ENCODE measurements around the gene ICOSLG.
"Not testable (repeated sequence)": the region's sequence is repeated elsewhere in the genome, so short reads cannot be mapped to it uniquely, and the experiment has no call there.

ICOSLG gene

DNA sequence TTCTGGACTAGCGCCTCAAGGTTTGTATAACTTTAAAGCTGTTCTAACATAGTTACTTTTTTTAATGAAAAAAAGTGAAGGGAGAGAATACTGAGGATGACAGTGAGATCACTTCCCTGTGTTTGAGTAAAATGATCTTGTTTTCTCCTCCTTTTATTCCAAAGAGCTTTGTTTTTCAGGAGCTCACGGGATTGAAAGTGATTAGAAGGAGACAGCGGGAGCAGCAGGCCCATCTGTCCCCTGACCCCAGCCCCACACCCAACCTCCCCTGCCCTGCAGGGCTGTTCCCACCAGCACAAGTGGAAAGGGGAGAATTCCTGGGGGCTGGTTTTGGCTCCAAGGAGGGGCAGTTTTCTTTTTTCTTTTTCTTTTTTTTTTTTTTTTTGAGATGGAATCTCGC, 23.0 kb upstream of the ICOSLG start:
- DNase-seq (ENCODE audit: low read depth in 2 of 2) = no peak

DNA sequence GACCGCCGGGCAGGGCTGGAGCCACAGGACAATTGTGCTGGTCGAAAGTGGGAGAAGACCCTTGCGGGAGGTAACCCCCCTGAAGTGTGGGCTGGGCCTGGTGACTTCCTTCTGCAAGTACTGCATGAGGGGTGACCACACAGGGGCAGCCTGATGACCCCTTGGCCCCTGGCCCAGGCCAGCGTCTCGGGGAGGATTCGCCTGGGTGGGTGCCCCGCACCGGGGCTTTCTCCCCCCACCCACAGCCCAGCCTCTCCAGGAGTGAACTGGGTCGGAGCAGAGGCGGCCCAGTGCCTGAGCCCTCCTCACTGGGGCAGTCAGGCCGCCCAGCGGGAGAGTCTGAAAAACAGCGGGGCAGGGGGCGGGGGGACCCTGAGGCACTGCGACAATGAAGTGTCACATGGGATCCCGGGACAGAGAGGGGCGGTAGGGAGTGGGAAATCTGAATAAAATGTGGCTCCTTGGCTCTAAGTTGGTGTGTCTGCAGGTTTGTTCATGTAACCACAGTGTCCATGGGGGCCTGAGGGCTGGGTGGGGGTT, 22.5 kb upstream of the ICOSLG start:
- no peak for DNase-seq (ENCODE audit: low read depth in 2 of 2)

DNA sequence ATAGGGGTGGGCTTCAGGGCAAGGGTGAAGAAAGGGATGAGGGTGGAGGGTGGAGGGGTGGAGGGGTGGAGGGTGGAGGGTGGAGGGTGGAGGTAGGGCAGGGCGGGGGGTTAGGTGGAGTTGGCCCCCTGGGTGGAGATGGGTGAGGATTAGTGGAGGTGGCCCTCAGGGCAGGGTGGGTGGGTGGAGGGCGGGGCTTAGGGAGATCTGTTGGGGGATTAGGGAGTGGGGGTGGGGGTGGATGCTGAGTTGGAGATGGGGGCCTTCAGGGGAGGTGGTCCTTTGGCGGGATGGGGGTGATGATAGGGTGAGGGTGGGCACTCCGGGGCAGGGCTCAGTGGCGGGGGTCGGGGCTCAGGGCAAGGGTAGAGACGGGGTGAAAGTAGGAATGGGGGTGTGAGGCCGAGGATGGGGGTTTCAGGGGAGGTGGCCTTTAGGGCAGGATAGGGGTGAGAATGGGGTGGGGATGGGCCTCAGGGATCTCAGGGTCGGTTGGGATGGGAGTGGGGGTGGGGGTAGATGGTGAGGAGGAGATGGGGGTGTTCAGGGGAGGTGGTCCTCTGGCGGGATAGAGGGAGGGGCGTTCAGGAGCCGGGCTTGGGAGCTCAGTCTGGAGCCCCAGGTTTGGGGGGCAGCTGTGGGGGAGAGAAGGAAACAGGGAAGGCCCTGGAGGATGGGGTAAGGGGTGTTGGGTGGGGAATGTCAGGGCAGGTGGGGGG, 21.8 kb upstream of the ICOSLG start:
- no peak for DNase-seq (ENCODE audit: low read depth in 2 of 2)

DNA sequence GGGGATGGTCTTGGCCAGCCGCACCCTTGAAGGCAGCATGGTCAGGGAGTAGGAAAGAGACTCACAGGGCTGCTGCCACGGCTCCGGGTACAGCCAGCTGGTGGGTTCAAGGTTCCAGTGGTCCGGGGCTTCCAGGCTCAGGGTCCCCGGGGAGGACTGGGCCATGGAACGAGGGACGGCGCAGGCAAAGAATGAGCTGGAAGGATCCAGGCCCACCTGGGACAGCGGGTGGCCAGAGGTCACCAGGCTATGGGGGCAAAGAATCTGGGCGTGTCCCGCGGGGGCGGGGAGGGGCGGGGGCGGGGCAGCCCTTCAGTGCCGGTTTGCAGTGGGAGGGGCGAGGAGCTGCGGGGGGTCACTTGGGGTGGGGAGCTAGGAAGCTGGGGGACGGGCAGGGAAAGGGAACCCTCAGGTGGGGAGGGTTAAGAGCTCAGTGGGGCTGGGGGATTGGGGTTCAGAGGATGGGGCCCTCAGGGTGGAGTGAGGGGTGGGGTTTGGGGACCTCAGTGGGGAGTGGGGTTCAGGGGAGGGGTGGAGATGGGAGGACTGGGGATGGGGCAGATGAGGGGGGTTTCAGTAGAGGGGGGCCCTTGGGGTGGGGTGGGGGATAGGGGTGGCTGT, 21.0 kb upstream of the ICOSLG start, which contains the start of gene DNMT3L:
TSS of gene DNMT3L (minus strand) at position 223 of the 621 bp plus-strand sequence. CDS start 638 bp downstream, outside the sequence.
- DNase-seq (ENCODE audit: low read depth in 2 of 2) = no peak

DNA sequence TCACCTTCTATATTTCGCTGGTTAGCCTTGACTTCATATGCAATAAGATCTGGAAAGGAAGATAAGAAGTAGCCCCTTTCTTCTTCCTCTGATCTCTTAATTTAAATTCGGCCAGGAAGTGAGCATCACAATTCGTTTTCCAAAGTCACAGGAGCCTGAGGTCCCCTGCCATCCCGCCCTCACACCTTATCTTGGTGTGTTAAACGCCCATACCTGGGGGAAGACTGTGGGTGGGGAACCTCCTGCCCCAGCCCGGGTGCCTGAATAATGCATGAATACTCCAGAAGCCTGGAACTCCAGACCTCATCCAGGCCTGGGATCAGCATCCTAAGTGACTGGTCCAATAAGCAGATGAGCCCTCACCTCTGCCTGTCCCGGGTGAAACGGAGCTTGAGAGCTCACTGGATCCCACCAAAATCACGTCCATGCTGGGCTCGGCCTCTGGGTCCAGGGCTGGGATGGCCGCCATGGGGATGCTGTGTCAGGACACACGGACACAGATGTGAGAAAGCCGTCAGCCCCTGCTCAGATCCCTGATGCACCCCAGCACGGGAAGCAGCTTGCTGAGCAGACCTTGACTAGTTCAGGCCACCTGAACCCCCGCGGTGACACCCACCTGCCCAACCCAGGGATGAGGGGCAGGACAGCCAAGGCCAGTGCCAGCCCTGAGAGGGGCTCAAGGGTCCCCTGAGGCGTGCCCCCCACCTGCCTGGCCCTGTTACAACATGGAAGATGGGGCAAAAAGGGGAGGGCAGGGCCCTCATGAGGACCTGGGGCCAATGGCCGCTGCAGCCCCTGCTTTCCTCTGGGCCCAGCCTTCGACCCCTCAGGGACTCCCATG, 20.3 kb upstream of the ICOSLG start:
- no peak for DNase-seq (ENCODE audit: low read depth in 2 of 2)

DNA sequence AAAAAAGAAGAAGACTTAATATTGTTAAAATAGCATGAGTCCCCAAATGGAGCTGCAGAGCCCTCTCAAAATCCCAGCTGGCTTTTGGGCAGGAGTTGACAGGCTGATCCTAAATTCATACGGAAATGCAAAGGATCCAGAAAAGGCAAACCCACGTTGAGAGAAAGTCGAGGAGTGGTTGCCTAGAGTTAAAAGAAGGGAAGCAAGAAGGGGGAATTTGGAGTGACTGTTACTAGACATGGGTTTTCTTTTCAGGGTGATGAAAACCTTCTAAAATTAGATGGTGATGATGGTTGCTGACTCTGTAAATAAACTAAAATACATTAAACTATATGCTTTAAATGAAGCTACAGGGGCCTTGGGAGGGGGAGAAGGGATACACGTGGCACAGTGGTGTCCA, 19.3 kb upstream of the ICOSLG start:
- no peak for DNase-seq (ENCODE audit: low read depth in 2 of 2)

DNA sequence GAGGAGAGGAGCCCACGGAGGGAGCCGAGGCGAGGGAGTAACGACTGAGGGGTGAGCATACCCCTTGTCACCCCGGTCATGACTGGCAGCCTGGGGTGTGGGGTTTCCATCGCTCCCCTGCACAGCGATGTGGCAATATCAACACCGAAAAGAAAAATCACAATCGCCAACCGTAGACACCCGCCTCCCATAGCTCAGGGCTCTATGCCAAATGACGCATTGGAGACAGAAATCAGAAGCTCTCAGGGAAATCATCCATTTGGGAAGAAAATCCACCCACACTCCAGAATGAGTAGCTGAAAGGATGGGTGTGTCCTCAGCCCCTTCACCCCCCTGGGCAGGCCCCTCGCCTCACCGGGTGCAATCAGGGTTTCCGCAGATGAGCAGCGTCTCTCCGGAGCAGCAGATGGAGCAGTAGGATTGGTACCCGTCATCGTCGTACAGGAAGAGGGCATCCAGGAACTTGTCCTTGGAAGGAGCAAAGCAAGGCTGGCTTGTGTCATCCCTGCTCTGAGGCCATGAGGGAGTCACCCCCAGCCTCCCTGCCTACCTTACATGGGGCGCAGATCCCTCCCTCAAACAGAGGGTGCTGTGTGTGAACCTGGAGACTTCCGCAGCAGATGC, 18.5 kb upstream of the ICOSLG start:
- DNase-seq (ENCODE audit: low read depth in 2 of 2) = no peak

DNA sequence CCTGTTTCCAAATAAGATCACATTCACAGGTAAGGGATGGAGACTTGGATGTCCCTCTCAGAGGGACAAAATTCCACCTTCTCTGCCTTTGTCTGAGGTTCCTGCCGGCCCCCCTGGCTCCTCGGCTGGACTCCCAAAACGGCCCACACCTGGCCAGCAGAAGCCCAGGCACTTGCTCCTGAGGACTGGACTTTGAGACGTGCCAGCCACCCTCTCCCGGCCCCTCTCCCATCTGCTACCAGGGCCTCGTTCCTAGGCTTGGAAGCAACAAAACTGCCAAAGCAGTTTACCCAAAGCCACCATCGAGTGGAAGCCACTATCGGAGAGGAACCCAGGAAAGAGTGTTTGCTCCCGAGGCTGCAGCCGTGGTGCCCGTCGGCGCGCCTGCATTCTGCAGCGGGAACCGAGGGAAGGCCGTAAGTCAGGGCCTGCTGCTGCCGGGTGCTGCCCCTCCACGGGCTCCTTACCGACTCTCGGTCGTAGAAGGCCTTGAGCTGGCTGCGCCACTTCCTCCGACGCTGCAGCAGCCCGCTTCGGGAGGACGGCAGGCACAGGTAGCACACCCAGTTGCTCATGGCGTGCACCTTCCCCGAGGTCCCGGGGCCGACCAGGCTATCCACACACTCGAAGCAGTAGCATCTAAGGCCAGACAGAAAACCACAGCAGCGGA, 17.4 kb upstream of the ICOSLG start:
- no peak for DNase-seq (ENCODE audit: low read depth in 2 of 2)

DNA sequence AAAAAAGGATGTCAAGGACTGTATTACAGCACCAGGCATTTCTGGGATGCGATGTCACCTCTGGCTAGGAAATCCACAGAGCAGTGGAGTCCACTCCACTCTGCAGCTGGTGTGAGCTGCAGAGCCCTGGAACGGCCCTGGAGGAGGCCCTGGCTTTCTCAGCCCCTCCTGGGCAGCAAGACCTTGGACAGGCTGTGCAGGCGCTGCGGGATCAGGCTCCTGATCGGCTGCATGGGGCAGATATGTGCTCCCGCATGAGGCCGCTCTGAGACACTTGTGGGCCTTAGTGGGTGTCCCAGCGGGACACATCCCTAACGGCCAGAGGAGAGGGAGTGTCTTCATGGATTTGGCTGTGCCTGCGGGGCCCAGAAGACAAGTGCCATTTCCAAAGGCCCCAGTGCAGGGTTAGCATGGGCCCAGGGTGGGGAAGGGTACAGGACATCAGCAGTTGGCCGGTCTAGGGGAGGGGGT, 14.8 kb upstream of the ICOSLG start:
- no peak for DNase-seq (ENCODE audit: low read depth in 2 of 2)

DNA sequence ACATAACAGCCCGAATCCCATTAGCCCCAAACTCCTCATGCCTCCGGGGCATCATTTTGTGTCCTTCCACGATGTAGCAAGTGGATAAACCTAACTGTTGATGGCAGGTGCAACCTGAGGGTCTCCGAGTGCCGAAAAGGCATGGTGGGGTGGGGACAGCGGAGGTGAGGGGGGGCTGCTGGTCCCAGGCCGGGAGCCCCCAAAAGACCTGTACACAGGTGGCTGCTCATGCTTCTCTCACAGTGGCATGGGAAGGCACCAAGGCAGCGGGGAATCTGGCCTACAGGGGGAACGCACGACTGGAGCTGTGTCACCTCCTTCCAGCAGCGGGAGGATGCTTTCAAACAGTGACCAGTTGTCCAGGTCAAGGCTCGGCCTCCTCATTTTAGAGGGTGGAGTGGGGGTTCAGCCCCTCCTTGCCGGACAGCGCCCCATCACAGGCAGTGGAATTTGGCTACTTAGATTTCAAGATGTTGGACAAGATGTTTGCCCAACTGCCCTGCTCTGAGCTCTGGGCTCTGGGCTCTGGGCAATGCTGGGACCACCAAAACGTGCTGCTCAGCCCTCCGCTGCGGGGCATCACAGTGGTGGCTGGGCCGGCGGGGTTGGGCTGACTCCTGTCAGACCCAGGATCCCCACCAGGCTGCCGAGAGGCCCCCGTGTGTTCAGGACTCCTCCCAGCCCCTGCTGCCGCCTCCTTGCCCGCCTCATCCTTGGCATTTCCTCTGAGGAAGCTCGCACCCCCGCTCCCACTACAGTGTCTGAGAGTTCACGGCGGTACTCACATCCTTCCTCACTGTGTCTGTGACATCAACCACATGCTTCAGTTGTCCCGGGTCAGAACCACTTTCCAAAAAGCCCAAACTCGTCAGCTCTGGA, 13.3 kb upstream of the ICOSLG start:
- DNase-seq (ENCODE audit: low read depth in 2 of 2) = no peak

DNA sequence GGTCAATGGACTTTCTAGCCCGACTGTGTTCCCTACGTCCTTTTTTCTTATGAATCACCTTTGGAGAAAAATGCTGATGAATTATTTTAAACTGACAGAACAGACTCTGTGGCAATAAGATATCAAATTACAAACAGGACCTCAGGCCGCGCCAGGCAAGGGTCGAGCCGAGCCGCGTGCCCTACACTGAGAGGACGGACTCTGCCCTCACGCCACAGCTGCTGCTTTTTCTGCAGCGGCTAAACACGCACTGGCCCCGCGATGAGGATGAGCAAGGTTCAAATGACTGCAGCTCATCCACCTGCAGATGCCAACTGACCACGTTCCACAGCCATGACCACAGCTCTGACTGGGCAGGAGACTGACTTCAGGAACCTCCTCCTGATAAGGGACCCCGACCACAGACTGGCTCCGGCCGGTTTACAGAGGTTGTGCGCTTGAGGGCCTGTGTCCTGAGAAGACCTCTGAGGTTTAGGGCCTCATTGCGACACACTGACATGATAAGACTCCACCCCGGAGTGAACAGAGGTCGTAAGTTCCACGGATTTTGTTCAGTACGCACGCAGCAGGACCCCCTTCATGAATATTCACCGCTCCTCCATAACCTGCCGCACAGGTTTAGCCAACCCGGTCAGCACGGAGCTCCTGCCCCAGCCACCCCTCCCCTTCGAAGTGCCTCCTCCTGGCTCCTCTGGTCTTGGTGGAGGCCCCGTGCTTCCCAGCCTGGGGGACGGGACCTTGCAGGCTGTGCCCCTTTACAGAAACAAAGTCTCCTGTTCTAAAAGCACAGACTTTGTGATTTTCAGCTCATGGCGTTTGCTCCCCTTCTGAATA, 8.7 kb upstream of the ICOSLG start:
- not testable (repeated sequence) for DNase-seq (ENCODE audit: low read depth in 2 of 2)

DNA sequence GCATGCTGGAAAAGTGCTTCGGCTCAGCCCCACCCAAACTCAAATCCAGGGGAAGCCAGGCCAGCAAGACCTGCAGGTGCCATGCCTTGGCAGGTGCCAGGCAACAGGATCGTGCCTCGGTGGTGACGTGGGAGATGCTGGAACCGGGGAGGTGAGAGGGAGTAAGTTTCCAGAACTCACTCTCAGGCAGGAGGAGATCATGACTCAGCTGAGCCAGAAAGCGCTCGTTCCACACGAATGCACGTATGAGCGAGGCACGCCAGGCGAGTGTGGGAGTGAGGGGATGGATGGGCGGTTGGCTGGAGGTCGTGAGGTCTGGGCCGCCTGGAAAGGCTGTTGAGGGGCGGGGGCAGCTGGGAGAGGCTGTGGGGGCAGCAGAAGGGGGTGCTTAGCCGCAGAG, 7.2 kb upstream of the ICOSLG start:
- not testable (repeated sequence) for DNase-seq (ENCODE audit: low read depth in 2 of 2)

DNA sequence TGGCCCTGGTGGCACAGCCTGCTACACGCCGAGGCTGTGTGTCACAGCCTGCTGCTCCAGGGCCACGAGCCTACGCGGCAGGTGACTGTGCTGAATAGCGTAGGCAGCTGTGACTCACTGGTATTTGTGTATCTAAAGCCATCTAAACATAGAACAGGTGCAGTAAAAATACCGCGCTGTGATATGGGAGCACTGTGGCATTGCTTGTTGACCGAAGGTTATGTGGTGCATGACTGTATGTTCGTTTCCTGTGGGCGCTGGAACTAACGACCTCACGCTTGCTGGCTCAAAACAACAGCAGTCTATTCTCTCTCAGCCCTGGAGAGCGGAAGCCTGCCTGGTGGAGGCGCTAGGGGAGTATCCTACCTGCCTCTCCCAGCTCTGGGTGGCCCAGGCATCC, 3.2 kb upstream of the ICOSLG start:
- DNase-seq (ENCODE audit: low read depth in 2 of 2) = not testable (repeated sequence)

DNA sequence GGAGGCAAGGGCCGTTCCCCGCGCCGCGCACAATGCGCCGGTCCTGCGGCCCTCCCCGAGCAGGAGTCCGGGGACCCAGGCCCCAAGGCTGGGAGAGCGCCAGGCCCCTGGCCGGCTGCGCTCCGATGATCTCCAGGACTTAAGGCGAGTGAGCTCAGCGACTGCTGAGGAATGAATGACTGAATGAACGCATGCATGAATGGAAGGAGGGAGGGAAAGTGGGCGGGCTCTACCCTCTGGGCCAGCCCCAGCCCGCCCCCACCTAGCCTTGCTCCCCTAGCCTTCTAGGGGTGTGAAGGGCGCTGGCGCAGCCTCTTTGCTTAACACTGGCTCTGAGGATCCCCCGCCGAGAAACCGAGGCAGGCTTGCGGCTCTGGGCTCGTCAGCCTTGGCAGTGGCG, 538 bp upstream of the ICOSLG start:
- DNase-seq (ENCODE audit: low read depth in 2 of 2) = not testable (repeated sequence)

DNA sequence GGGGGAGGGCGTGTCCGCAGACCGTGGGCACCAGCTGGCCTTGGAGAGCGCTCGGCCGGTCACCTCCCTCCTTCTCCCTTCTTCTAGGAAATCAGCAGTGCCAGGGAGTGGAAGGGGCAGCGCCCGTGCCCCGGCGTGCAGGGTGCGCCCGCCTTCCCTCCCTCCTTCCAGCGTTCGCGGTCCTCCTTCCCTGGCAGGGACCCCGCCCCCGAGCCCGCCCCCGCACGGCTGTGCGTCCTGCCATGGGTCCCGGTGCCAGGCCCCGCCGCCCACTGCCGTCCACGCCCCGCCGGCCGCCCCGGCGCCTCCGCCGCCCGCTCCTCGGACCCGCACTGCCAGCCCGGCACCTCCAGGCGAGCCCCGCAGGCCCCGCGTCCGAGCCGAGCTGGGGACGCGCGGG, 390 bp downstream of the ICOSLG start:
- DNase-seq (ENCODE audit: low read depth in 2 of 2) = not testable (repeated sequence)

DNA sequence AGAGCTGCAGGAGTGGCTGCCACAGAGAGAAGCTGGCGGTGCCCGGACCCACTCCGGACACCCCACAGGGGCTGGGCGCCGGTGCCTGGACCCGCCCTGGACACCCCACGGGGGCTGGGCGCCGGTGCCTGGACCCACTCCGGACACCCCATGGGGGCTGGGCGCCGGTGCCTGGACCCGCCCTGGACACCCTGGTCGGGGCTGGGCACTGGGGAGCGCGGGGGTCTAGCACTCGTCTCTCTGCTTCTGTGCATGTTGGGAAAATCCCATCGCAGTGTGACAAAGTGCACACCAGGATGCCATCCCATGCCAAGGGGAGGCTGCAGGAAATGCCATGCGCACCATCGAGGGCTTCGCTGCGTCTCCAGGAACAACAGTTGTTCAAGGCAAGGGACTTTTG, 11.2 kb downstream of the ICOSLG start:
- DNase-seq (ENCODE audit: low read depth in 2 of 2) = not testable (repeated sequence)

DNA sequence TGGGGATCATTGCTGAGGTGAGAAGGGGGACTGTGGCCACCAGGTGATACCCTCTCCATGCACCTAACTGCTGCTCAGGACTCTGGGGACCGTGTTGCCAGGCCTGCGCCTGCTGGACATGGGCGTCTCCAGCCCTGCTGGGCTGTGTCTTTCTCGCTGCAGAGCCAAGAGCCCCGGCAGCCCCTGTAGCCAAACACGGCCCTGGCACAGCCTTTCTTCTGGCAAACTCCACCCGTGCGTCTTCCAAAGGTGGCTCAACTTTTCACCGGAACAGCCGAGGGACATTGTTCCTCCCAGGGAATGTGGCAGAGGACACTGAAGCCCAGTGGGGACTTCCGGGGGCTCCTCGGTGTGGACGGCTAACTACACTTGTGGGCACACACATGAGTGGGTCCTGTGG, 12.6 kb downstream of the ICOSLG start:
- not testable (repeated sequence) for DNase-seq (ENCODE audit: low read depth in 2 of 2)

DNA sequence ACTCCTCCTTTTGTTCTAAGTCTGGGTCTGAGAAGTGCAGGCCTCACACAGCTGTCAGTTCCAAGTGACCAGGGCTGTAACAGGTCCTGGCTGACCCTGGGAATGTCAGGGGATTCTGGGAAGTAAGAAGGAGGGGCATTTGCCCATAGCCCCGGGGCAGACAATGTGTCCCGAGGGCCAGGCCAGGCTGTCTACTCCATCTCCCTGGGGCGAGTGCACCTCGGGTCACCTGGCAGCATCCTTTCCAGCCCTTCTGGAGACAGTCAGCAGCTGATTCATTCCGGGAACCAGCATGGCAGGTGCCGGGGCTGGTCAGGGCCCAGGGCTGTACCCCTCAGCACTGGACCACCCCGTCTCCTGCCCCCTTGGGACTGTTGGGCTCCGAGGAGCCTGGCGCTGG, 13.1 kb downstream of the ICOSLG start:
- not testable (repeated sequence) for DNase-seq (ENCODE audit: low read depth in 2 of 2)

DNA sequence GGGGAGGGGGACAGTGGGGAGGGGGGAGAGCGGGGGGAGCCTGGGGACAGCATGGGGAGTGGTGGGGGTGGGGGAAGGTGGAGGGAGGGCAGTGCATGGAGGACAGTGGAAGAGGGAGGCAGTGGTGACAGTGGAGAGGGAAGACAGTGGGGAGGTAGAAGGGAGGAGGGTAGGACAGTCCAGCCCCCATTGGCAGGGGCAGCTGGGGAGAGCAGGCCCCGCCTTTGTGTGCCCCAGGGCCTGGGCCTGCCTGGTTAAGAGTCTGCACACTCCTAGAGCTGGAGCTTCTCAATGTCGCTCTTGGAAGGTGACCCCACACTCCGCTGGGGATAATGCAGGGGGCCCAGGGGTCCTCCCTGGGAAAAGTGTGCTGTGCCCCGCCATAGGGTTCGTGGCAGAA, 15.1 kb downstream of the ICOSLG start:
- not testable (repeated sequence) for DNase-seq (ENCODE audit: low read depth in 2 of 2)
